ENCODE measurements around the gene PTN.

PTN gene

DNA sequence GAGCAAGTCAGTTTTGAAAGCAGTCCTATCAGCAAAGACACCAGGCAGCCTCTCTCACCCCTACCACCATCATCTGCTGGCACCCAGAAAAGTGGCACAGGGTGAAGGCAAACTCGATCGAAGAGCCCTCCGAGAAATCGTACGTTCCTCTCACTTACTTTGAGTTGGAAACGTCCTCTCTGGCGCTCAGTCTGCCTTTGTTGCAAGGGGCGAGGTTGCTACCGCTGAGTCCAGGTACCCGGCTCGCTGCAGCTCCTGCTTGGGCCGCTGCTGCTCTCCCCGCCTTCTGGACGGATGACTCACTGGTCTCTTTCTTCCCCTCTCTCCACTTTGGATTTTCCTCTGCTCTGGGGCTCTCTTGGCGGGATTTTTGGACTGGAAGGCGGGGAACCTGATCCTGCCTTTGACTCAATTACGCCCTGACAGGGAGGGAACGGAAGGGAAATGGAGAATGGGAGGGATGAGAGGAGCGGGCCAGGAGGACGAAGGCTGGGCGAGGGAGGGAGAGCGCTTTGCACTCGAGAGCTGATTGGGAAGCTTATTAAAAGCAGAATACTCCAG, at the start of gene PTN:
Gene PTN, minus strand, starts transcription at position 453 of the 561 bp plus-strand sequence. CDS start 88,760 bp downstream, outside the sequence.
- in situ Hi-C loops (cut with MboI; ENCODE audit: low sequenced_read_pairs, unreplicated experiment): no loop called here
- TF ChIP-seq CTCF (IDR thresholded peaks at IDR 0.05; ENCODE audit: borderline replicate concordance, control extremely low read depth, extremely low read depth, insufficient read depth, missing control alignments): no peak
- DNase-seq (ENCODE audit: low spot score): no peak

DNA sequence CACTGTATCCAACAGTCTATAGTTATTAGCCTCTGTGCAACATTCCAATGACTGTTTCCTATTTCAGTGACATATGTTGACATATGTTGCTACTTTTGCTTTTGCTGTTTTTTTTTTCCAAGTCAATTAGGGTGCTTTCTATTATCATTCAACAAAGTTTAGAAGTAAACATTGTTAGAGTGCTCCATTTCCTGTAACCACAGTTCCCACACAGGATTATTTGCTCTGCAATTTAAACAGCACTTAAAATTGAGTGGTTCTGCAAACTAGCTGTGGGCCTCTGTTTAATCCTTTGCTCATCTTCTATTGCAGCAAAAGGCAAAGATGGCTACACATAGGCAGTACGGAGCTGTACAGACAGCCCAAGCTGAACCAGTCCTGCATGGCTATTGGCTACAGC, 46.5 kb upstream of the PTN start:
- in situ Hi-C loops (cut with MboI; ENCODE audit: low sequenced_read_pairs, unreplicated experiment): no loop called here
- TF ChIP-seq CTCF (IDR thresholded peaks at IDR 0.05; ENCODE audit: borderline replicate concordance, control extremely low read depth, extremely low read depth, insufficient read depth, missing control alignments): no peak
- no peak for DNase-seq (ENCODE audit: low spot score)

DNA sequence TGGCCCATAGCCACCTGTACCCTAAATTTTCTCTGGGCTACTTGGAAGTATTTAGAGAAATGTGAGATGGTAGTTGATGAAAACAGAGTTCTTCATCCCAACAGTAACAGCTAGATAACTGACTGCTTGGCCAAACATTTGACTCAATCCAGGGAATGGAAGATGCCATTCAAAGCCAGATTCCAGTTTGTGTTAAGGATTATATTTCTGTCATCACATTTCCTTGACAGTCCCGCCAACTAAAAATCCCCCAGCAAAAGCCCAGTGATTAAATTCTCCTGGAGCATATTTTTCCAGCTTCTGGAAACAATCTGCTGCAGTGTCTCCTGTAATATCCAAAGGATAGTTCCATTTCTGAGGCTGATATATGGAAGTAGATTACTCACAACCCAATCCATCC, 45.4 kb upstream of the PTN start:
- in situ Hi-C loops (cut with MboI; ENCODE audit: low sequenced_read_pairs, unreplicated experiment): no loop called here
- DNase-seq (ENCODE audit: low spot score): no peak
- TF ChIP-seq CTCF (IDR thresholded peaks at IDR 0.05; ENCODE audit: borderline replicate concordance, control extremely low read depth, extremely low read depth, insufficient read depth, missing control alignments): no peak

- no peak for DNase-seq (ENCODE audit: low spot score)
- no peak for TF ChIP-seq CTCF (IDR thresholded peaks at IDR 0.05; ENCODE audit: borderline replicate concordance, control extremely low read depth, extremely low read depth, insufficient read depth, missing control alignments)
- in situ Hi-C loops (cut with MboI; ENCODE audit: low sequenced_read_pairs, unreplicated experiment): no loop called here
Measured at GRCh38 chr7:137386966-137387365, 43.4 kb upstream of the PTN start.

- DNase-seq (ENCODE audit: low spot score): no peak
- in situ Hi-C loops (cut with MboI; ENCODE audit: low sequenced_read_pairs, unreplicated experiment): no loop called here
- TF ChIP-seq CTCF (IDR thresholded peaks at IDR 0.05; ENCODE audit: borderline replicate concordance, control extremely low read depth, extremely low read depth, insufficient read depth, missing control alignments): no peak
Measured at GRCh38 chr7:137381045-137381444, 37.5 kb upstream of the PTN start.

GRCh38 chr7:137373507-137373906, 30.0 kb upstream of the PTN start:
- no peak for TF ChIP-seq CTCF (IDR thresholded peaks at IDR 0.05; ENCODE audit: borderline replicate concordance, control extremely low read depth, extremely low read depth, insufficient read depth, missing control alignments)
- in situ Hi-C loops (cut with MboI; ENCODE audit: low sequenced_read_pairs, unreplicated experiment): no loop called here

More at GRCh38 chr7:137373507-137373906, 30.0 kb upstream of the PTN start:
- no peak for DNase-seq (ENCODE audit: low spot score)

Data from GM13976 (cell line).